HG03159 (cell line): ENCODE results near the gene CTLA4.
A peak's percentile ranks its signal among the peaks of the same experiment; 100 is the strongest.

Experiments used
- ATAC-seq: cut with Tn5 transposase; IDR thresholded peaks from one replicate; pipeline ENCODE4 v1.9.1; 2021; ENCODE audit warnings: mild to moderate bottlenecking, moderate library complexity; ENCODE audit not compliant: unreplicated experiment

The CTLA4 gene

GRCh38 chr2:203867561-203868200 lies at the start of gene CTLA4:
Gene CTLA4 (plus strand): TSS chr2:203867771. CDS start chr2:203867943, 172 bp downstream.
- no peak for ATAC-seq

- no peak for ATAC-seq
Observed at GRCh38 chr2:203818656-203819055, 48.9 kb upstream of the CTLA4 start.

- ATAC-seq: no peak
Observed at GRCh38 chr2:203819434-203820133, 48.0 kb upstream of the CTLA4 start.

DNA sequence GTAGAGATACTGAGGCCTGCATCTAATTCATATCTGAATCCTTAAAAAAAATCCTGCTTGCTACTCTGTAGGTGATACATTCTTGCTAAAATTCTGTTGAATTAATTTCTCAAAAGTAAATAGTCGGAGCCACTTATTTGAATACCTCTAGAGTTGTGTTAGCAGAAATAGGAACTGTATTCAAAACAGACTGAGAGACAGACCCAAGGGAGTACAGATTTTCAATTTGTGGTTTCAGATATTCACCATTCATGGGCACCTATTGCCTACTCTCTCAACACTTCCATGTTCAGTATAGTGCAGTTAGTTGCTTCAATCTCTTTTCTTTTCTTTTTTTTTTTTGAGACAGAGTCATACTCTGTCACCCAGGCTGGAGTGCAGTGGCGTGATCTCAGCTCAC lies 46.6 kb upstream of the CTLA4 start:
- peak; percentile 69 for ATAC-seq

- no peak for ATAC-seq
Observed at GRCh38 chr2:203822240-203822639, 45.3 kb upstream of the CTLA4 start.

DNA sequence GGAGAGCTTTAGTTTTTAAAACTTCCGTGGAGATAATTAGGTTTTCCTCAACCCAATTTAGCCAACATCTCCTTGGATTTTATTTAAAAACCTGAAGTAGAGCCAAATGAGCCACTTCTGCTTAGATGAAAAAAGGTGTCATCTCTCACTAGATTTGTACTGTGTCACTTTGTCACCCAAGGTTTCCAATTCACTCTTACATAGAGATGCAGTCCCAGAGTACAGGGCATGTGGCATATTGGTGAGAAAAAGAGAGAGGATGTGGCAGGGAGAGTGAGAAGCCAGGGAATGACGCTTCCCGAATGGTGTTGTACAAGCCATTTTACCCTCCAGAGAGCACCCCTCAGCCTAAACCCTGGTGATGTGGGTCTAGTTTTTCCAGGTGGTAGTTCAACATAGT lies 44.4 kb upstream of the CTLA4 start:
- no peak for ATAC-seq

- ATAC-seq: no peak
Observed at GRCh38 chr2:203824057-203824456, 43.5 kb upstream of the CTLA4 start.

DNA sequence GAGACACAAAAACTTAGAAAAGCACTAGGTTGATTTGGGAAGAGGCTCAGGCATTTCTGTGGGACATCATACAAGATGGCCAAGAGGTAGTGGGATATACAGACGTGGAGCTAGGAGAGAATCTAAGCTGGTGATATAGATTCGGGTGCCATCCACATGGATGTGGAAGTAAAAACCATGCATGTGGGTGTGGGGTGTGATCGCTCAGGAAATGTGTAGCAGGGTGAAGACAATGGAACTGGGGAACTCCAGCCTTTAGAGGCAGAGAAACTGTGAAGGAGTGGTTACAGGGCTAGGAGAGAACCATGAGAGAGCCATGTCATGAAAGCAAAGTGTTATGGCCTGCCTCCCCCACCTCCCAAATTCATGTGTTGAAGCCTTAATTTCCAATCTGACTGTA lies 43.0 kb upstream of the CTLA4 start:
- ATAC-seq: no peak

DNA sequence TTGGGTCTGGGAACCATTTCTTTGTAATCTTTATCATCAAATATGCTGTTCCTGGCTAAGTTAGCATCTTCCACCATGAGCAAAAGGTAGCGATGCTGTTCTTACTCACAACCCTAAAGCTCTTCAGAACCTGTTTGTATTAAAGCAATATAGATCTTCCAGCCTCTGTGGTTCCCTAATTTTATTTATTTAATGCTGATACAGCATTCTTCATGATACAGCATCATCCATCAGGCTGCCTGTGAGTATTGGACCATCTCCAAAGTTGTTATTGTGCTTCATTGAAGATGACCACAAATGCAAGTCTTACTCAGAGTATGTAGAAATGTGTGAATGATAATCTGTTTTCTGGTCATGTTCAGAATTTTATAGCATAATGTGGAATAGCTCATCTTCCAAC lies 40.9 kb upstream of the CTLA4 start:
- ATAC-seq: no peak

DNA sequence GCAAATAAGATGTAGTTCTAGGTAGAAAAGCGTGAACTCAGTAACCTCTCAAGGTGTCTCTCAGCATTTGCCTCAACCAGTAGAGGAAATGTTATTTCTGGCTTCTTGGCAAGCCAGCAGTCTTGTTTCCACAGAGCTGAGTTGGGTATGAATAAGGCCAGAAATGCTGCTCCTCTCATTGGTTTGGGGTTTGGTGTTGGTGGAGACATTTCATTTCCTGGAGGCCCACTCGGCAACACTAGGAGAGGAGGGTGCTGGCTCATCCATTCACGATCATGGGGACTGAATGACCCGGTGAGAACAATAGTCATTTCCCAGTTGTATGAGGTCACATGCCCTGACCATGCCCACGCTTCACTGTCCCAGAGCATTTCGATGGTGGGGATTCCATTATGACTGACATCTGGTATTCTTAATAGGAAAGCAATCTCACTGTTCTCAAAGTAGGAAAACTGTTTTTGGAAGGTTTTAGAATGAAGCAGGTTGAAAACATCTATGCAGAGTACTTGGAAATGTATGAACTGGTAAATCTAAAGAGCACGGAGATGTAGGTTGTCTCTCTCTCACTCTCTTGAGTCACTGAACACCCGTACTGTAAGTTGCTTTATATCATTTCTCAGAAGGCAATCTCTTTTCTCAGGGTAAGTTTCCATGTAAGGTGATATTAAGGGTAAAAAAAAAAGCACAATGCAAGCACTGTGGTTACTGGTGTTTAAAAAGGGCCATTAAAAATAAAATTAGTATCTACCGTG lies 37.1 kb upstream of the CTLA4 start:
- no peak for ATAC-seq

DNA sequence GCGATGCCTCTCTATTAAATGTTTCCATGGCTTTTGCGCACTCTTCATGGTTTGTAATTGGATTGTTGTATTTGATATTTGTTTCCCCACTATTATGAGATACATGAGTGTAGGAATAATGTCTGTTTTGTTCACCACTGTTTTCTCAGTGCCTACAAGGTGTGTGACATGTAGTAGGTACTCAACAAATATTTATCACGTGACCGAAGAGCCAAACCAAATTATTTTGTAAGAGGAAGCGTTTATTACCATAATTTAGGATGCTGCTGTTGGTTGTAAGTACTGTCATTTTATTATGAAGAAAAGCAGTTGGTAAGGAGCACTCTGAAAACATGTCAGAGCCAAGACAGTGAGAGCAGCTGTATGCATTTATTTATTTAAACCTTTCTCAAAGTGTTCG lies 32.2 kb upstream of the CTLA4 start:
- no peak for ATAC-seq

DNA sequence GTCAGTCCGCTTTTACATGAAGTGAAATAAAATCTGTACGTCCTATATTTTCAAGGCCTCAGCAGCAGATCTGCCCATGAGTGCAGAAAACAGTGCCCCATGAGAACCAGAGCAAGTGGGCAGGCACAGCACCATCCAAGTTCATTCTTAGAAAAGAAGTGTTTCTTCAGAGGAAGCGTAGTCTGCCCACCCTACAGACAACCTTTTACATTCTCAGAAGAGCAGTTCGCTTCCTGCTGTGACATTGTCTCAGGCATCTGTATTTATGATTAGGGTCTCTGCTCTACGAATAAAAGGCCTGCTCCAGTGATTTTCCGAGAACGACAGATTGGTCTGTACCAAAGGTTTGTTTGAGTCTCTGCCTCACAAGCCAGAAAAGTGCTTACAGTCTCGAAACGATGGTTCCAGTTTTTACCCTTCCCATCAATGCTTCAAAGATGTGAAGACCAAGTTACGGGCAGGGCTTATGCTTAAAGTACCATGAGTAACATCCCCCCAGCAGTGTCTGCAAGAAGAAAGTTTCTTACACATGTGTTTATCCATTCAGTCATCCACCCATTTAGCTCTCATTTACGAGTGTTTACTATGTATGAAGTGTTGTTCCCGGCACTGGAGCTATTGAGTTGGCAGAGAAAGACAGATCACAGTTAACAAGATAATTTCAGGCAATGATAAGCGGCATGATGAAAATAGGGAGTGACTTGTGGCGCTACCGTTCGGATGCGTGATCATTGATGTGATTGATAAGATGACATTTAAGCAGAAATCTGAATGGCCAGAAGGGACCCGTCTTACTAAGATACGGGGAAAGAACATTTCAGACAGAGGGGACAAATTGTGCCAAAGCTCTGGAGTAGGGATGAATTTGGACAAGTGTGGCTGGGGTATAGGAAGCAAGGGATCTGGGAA lies 31.4 kb upstream of the CTLA4 start:
- no peak for ATAC-seq

DNA sequence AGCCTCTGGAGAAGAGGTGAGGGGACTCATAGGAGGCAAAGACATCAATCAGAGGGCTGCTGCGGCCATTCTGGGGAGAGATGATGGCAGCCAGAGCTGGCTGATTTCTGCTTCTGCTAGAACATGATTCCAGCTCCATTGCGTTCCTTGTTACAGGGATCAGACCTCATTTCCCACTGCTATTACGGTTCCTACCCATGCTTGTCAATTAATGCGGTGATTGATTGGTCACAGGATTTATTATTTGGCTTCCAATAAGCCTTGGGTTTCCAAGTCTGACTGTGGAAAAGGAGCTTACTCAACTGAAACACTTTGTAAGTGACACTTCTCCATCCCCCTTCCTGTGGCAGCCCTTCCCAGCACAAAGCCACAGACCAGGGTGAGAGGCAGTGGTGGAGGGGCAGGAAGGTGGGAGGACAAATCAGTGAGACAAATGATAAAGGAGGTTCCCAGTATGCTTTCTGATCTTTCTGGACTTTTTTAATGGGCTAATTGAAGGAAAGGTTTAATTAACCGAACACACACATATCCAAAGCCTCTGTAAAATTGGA lies 26.8 kb upstream of the CTLA4 start:
- no peak for ATAC-seq

DNA sequence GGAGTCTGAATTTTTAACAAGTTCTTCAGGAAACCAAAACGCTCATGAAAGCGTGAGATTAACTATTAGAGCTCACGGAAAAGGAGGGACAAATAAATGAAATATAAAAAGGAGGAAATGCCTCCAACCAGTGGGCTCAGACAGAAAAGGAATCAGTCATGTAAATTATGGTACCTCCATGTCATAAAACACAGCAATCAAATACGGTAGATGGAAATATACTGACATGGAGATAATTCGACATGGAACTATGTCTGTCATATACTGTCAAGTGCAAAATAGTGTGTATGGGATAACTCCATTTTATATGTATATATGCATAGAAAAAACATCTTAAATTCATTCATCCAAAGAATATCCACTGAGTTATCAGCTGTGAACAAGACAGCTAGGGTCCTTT lies 25.9 kb upstream of the CTLA4 start:
- no peak for ATAC-seq

GRCh38 chr2:203842373-203842772 lies 25.2 kb upstream of the CTLA4 start:
- no peak for ATAC-seq

DNA sequence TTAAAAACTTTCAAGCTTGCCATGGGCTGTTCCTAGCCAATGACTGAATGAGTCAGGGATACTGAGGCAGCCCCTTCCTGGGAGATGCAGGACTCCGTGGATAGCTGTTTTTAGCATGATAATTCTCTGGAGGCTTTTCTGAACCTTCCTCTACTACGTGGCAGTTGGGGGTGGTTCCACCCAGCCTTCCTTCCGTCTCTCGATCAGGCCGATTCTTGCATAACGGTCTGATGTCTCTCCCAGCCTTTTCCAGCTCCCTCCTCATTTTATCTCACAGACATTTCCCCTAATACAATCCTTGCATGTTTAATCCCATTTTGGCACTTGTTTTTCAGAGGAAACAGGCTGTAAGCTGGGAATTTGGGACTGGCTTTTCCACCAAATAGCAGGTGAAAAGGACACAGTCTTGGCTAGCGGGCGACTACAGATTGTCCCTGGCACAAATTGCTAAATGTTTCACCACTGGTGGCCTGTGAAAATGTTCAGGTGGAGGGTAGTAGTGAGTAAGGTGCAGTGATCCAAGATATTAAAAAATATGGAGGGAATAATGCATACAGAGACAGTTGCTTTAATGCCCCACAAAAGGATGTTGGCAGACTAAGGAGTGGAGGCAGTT lies 21.0 kb upstream of the CTLA4 start:
- ATAC-seq: no peak

DNA sequence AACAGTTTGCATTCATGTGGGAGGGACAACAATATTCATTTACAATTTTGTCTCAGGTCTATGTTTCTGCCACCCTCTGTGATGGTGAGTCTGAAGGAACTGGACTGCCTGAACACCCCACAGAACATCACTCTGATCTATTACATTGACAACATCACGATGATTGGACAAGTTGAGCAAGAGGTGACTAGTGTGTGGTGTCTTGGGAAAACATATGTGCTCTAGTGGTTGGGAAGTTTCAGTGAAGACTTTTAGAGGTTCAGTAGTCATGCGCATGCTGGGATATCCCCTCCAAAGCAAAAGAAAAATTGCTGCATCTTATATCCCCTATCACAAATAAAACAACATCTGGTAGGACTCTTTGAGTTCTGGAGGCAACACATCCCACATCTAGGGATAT lies 18.6 kb upstream of the CTLA4 start:
- no peak for ATAC-seq

DNA sequence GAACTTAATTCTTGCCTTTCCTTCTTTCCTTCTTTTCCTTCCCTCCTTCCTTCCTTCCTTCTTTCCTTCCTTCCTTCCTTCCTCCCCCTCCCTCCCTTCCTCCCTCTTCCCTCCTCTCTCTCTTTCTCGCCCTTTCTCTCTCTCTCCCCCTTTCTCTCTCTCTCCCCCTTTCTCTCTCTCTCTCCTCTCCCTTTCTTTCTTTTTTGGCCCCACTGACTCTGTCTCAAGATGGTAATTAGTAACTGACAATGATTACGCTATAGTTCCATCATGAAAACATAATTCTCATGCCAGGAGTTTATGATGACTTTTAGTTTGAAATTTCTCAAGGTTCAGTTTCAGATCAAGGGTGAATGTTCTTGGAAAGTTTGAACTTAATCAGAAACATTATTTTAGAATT lies 14.8 kb upstream of the CTLA4 start:
- no peak for ATAC-seq

GRCh38 chr2:203853271-203853670 lies 14.3 kb upstream of the CTLA4 start:
- ATAC-seq: no peak

DNA sequence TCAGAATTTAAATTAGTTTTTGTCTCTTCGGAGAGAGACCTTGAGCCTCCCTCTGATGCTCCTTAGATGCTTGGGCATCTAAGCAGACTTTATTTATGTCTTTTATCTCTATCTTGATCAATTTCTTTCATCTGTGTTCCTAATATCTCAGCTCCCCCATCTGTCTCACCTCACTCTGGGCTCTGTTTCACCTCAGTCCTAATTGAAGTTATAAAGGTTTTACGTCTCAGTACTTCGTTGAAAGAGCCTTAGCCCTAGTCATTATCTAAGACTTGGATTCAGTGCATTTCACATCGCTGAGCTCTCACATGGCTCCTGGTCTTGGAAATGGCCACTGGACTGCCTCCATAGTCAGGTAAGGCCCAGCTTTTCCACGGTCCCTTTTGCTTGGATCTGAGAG lies 13.8 kb upstream of the CTLA4 start:
- no peak for ATAC-seq
